K562 (cell line): ENCODE measurements around the gene HTR2A. TPM values are rescaled to one million over a fixed set of nuclear protein-coding genes. Genes with fewer than 3 reads are reported as not detected.

Experiments
- CREB5 ChIP-seq: fragments of 250-450 bp; sonication (Bioruptor Pico); IDR thresholded peaks from 2 replicates; pipeline ENCODE4 v1.5.0; 2020; ENCODE audit warnings: mild to moderate bottlenecking
- POLR2AphosphoS5 ChIP-seq: IDR thresholded peaks from 2 replicates; pipeline ENCODE4 v1.6.1; 2011; ENCODE audit warnings: mild to moderate bottlenecking, low read depth, low read length, moderate library complexity; ENCODE audit not compliant: control insufficient read depth, insufficient read depth
- SMAD1 ChIP-seq: fragments of 150-350 bp; IDR thresholded peaks from 2 replicates; pipeline ENCODE4 v1.6.1; 2014; ENCODE audit warnings: low read length, low read depth; ENCODE audit not compliant: partially characterized antibody
- ZBTB40 ChIP-seq, 2 experiments: fragments of 450-650 bp in 1 of 2; sonication (generic) in 1 of 2; formaldehyde crosslinking in 1 of 2; IDR thresholded peaks; 2 replicates each; pipeline versions ENCODE4 v1.7.1 to v1.9.0; 2016 to 2022; ENCODE audit warnings: inconsistent platforms in 1 of 2, mild to moderate bottlenecking in 1 of 2, missing genetic modification reagents in 1 of 2
- ZFP1 ChIP-seq: fragments of 450-650 bp; formaldehyde crosslinking; IDR thresholded peaks from 2 replicates; pipeline ENCODE4 v1.4.0; 2020; ENCODE audit warnings: mild to moderate bottlenecking, mixed read lengths
- ZNF175 ChIP-seq: fragments of 200-800 bp; sonication (Bioruptor generic); IDR thresholded peaks from 2 replicates; pipeline ENCODE4 v1.6.1; 2016; ENCODE audit warnings: low read depth, mild to moderate bottlenecking, missing genetic modification characterization, missing compliant biosample characterization
- ZNF431 ChIP-seq: sonication (generic); formaldehyde crosslinking; IDR thresholded peaks from 2 replicates; pipeline ENCODE4 v1.8.0; 2022; ENCODE audit warnings: mild to moderate bottlenecking, missing genetic modification reagents
- ZNF57 ChIP-seq: fragments of 450-650 bp; formaldehyde crosslinking; IDR thresholded peaks from 2 replicates; pipeline ENCODE4 v1.4.0; 2020; ENCODE audit warnings: mild to moderate bottlenecking, moderate library complexity
- polyA plus RNA-seq, 8 experiments: library from polyadenylated mRNA; depleted of rRNA in 4 of 8; stranded (reverse) in 5 of 8; unstranded in 3 of 8; fragments of >200 nt; fragmentation: Nextera tagmentation in 2 of 8; fragmentation: Illumina TruSeq in 1 of 8; extraction: Ambion mirVana in 2 of 8; extraction: Trizol in 1 of 8; gene quantifications; 2 replicates each; pipeline versions ENCODE4 v1.2.1 to v1.2.3, GENCODE V29; 2011 to 2014; ENCODE audit warnings: inconsistent platforms in 1 of 8, missing spikeins in 1 of 8
- total RNA-seq, 7 experiments: library from RNA; depleted of rRNA in 6 of 7; stranded (reverse); fragments of >200 nt in 6 of 7; fragmentation: Illumina TruSeq in 2 of 7; extraction: Trizol in 2 of 7; gene quantifications; 2 replicates each; pipeline versions ENCODE4 v1.2.1 to v1.2.3, GENCODE V29; 2011 to 2021; ENCODE audit warnings: low replicate concordance in 1 of 7

HTR2A gene
- total and polyA plus RNA-seq, 9 of the 15 experiments (the other 6 are each of a cell fraction or from before 2014, with no cell fraction given) = not detected

- no peak for TF ChIP-seq ZBTB40 (IDR thresholded peaks at IDR 0.05)
- TF ChIP-seq ZBTB40 (CRISPR knock-in tag; IDR thresholded peaks at IDR 0.05) = no peak
- no peak for TF ChIP-seq ZNF175 (CRISPR knock-in tag)
- TF ChIP-seq ZFP1 (CRISPR knock-in tag) = no peak
- no peak for TF ChIP-seq POLR2AphosphoS5
- no peak for TF ChIP-seq ZNF431
- TF ChIP-seq ZNF57 (CRISPR knock-in tag) = no peak
- TF ChIP-seq SMAD1 = no peak
- TF ChIP-seq CREB5 (CRISPR knock-in tag) = no peak
- TF ChIP-seq, all 486 proteins: peak for 0
These were observed 16.9 kb upstream of the HTR2A start (continued) for GRCh38 chr13:46913757-46914156.
